GM12891 (cell line): Measurements from ENCODE around the gene LMLN.

Experiments
- PAX5 ChIP-seq: IDR thresholded peaks from 2 replicates; pipeline ENCODE4 v1.6.1; 2011; ENCODE audit warnings: low read length, moderate library complexity, mild to moderate bottlenecking; ENCODE audit not compliant: insufficient read depth, severe bottlenecking
- POLR2A ChIP-seq: IDR thresholded peaks from 2 replicates; pipeline ENCODE4 v1.6.1; 2011; ENCODE audit warnings: low read depth, low read length, control low read depth
- POLR2AphosphoS5 ChIP-seq: IDR thresholded peaks from 2 replicates; pipeline ENCODE4 v1.6.1; 2011; ENCODE audit warnings: low read depth, low read length, control low read depth
- SPI1 ChIP-seq: IDR thresholded peaks from 2 replicates; pipeline ENCODE4 v1.6.1; 2011; ENCODE audit warnings: low read depth, low read length, control low read depth
- TAF1 ChIP-seq: IDR thresholded peaks from 2 replicates; pipeline ENCODE4 v1.6.1; 2011; ENCODE audit warnings: low read depth, low read length, control low read depth

DNA sequence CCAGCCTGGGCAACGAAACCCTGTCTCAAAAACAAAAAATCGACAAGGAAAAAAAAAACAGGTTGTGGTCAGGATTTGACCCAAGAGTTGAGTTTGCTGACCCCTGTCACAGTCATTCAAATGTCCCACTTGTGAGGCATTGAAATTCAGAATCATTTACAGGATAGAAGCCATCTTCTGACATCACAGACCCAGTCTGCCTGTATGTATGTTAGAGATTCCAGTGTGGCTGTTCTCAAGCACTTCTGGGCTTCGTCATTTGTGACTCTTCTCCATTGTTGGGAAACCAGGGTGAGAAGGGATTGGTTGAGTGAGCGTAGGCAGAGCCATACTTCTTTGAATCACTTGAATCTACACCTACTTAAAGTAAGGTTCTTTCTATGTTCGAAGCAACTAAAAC, 57.1 kb downstream of the LMLN start:
- TF ChIP-seq POLR2A (no peak), TAF1 (no peak), POLR2AphosphoS5 (no peak), PAX5 (no peak), SPI1 (no peak)
